ENCODE measurements around the gene PYCR2. TPM values are rescaled to one million over a fixed set of nuclear protein-coding genes. Genes with fewer than 3 reads are reported as not detected.

PYCR2 gene
- total and polyA plus RNA-seq, 10 of the 15 experiments (the other 5 are each of a cell fraction or from before 2014, with no cell fraction given): 1.7 to 81.8 (median 54.9) TPM

DNA sequence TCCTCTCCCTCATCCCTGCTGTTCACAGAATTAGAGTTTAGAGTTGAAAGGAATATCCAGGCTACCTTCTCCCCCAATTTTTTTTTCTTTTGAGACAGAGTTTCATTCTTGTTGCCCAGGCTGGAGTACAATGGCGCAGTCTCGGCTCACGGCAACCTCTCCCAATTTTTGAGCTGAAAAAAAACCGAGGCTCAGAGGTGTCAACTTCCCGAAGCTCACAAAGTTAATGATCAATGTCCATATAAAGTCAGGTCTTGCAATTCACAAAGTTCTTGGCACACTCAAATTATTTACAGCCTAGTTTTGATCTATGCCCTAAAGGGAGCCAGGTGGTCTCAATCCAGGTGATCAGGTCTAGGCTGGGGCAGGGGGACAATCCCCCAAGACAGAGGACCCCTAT, 34.3 kb downstream of the PYCR2 start:
- no peak for FAIRE-seq
- intact Hi-C loops (cut with micrococcal nuclease; ENCODE audit: unreplicated experiment) (no loop called here), in situ Hi-C loops (cut with MboI) (no loop called here)
- H3K4me1 ChIP-seq (ENCODE audit: control insufficient read depth, insufficient read depth, low read length): no peaks in the 10 kb centered on the region
- H3K9ac ChIP-seq (ENCODE audit: control insufficient read depth, insufficient read depth, low read length): no peak overlapping the region
- 75% methylated on average over 5 of the region's 5 CpGs for WGBS (ENCODE audit: insufficient coverage, insufficient replicate concordance, low lambda C conversion rate, missing lambda C conversion rate)
- CTCF ChIA-PET: no interaction called here
- no TSS peak for BruUV-seq (replicated peaks)
- H2AFZ ChIP-seq (ENCODE audit: control insufficient read depth, low read depth, low read length): no peak overlapping the region
- TF ChIP-seq BHLHE40 (IDR thresholded peaks at IDR 0.05; ENCODE audit: borderline replicate concordance in 1 of 2, low read depth in 2 of 2, low read length in 1 of 2) (no peak), SKIL (IDR thresholded peaks at IDR 0.05; ENCODE audit: low read depth, poor library complexity, severe bottlenecking) (no peak)
- TF ChIP-seq, protein P1, sequence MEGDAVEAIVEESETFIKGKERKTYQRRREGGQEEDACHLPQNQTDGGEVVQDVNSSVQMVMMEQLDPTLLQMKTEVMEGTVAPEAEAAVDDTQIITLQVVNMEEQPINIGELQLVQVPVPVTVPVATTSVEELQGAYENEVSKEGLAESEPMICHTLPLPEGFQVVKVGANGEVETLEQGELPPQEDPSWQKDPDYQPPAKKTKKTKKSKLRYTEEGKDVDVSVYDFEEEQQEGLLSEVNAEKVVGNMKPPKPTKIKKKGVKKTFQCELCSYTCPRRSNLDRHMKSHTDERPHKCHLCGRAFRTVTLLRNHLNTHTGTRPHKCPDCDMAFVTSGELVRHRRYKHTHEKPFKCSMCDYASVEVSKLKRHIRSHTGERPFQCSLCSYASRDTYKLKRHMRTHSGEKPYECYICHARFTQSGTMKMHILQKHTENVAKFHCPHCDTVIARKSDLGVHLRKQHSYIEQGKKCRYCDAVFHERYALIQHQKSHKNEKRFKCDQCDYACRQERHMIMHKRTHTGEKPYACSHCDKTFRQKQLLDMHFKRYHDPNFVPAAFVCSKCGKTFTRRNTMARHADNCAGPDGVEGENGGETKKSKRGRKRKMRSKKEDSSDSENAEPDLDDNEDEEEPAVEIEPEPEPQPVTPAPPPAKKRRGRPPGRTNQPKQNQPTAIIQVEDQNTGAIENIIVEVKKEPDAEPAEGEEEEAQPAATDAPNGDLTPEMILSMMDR (IDR thresholded peaks at IDR 0.05 in 2 of 3, conservative IDR thresholded peaks at IDR 0.05 in 1 of 3; ENCODE audit: control insufficient read depth in 2 of 3, extremely low read depth in 1 of 3, insufficient read depth in 1 of 3, low read depth in 3 of 3, low read length in 3 of 3): no peak
- RAD21 ChIA-PET (ENCODE audit: unreplicated experiment): interaction anchor here (1.0 kb wide), 1 partner anchor 112 kb away, joined by 3 read pairs; the partner anchor contains the start of gene SRP9
- no peak overlapping the region for H3K4me3 ChIP-seq
- no peak for ATAC-seq
- POLR2A ChIA-PET: interaction anchor here (1.2 kb wide), 1 partner anchor 9 kb away, joined by 3 read pairs; no protein-coding TSS in a partner anchor
- H3K9me3 ChIP-seq (replicated peaks; ENCODE audit: control insufficient read depth, insufficient read depth, low read length): no peaks in the 10 kb centered on the region
- H3K79me2 ChIP-seq (ENCODE audit: control insufficient read depth, insufficient read depth, low read length): no peaks in the 10 kb centered on the region
- H3K27me3 ChIP-seq (replicated peaks in 1 of 2; ENCODE audit: control insufficient read depth in 2 of 2, insufficient read depth in 2 of 2, low read length in 1 of 2): no peaks in the 10 kb centered on the region
- SMC1A ChIA-PET (ENCODE audit: uncharacterized antibody, unreplicated experiment): interaction anchor here (1.0 kb wide), 1 partner anchor 9 kb away, joined by 3 read pairs; no protein-coding TSS in a partner anchor
- H3K36me3 ChIP-seq (ENCODE audit: control insufficient read depth in 2 of 2, insufficient read depth in 2 of 2, low read length in 1 of 2): no peaks in the 10 kb centered on the region
- no peaks in the 10 kb centered on the region for H4K20me1 ChIP-seq (ENCODE audit: control insufficient read depth, insufficient read depth)
- no peak for DNase-seq (ENCODE audit: low read depth, low spot score)
- H3K4me2 ChIP-seq (ENCODE audit: control insufficient read depth, insufficient read depth): no peak overlapping the region
- H3K27ac ChIP-seq (ENCODE audit: control insufficient read depth, insufficient read depth): no peak overlapping the region
